ENCODE measurements around the gene DNAH17. TPM values are rescaled to one million over a fixed set of nuclear protein-coding genes. Genes with fewer than 3 reads are reported as not detected.

The DNAH17 gene
- total RNA-seq, 1 donor from 2014 or later = not detected

GRCh38 chr17:78454346-78454745, 122.8 kb downstream of the DNAH17 start:
- intact Hi-C loops (cut with micrococcal nuclease) = no loop called here
- Histone ChIP-seq H3K4me1 (no peaks in the 10 kb centered on the region), H3K4me3 (no peak overlapping the region), H3K36me3 (no peaks in the 10 kb centered on the region), H3K27me3 (ENCODE audit: low read depth) (no peaks in the 10 kb centered on the region), H3K9me3 (replicated peaks) (no peaks in the 10 kb centered on the region), H3K27ac (replicated peaks) (no peak overlapping the region)
- no peak for TF ChIP-seq CTCF (IDR thresholded peaks at IDR 0.05; ENCODE audit: borderline replicate concordance)
- DNase-seq = no peak

GRCh38 chr17:78451753-78452152, 125.4 kb downstream of the DNAH17 start:
- TF ChIP-seq CTCF (IDR thresholded peaks at IDR 0.05; ENCODE audit: borderline replicate concordance) = no peak
- no peak for DNase-seq
- H3K9me3 ChIP-seq (replicated peaks) = no peaks in the 10 kb centered on the region
- H3K27ac ChIP-seq (replicated peaks) = no peak overlapping the region
- no peaks in the 10 kb centered on the region for H3K4me1 ChIP-seq
- H3K36me3 ChIP-seq = no peaks in the 10 kb centered on the region
- H3K27me3 ChIP-seq (ENCODE audit: low read depth) = no peaks in the 10 kb centered on the region
- intact Hi-C loops (cut with micrococcal nuclease) = no loop called here
- H3K4me3 ChIP-seq = no peak overlapping the region

GRCh38 chr17:78450696-78451345, 126.4 kb downstream of the DNAH17 start:
- H3K27me3 ChIP-seq (ENCODE audit: low read depth) = no peaks in the 10 kb centered on the region
- H3K4me1 ChIP-seq = no peaks in the 10 kb centered on the region
- H3K9me3 ChIP-seq (replicated peaks) = no peaks in the 10 kb centered on the region
- H3K4me3 ChIP-seq = no peak overlapping the region
- intact Hi-C loops (cut with micrococcal nuclease) = no loop called here
- no peak overlapping the region for H3K27ac ChIP-seq (replicated peaks)
- DNase-seq = no peak
- no peaks in the 10 kb centered on the region for H3K36me3 ChIP-seq
- TF ChIP-seq CTCF (IDR thresholded peaks at IDR 0.05; ENCODE audit: borderline replicate concordance) = no peak

- DNase-seq = no peak
- Histone ChIP-seq H3K27me3 (ENCODE audit: low read depth) (peaks cover 6% of the 10 kb centered on the region), H3K36me3 (no peaks in the 10 kb centered on the region), H3K9me3 (replicated peaks) (no peaks in the 10 kb centered on the region), H3K27ac (replicated peaks) (no peak overlapping the region), H3K4me1 (no peaks in the 10 kb centered on the region), H3K4me3 (no peak overlapping the region)
- no peak for TF ChIP-seq CTCF (IDR thresholded peaks at IDR 0.05; ENCODE audit: borderline replicate concordance)
- intact Hi-C loops (cut with micrococcal nuclease) = no loop called here
Measured at GRCh38 chr17:78449983-78450595, 127.1 kb downstream of the DNAH17 start.

- H3K27ac ChIP-seq (replicated peaks) = no peak overlapping the region
Measured at GRCh38 chr17:78448356-78448993, 128.7 kb downstream of the DNAH17 start.

More at GRCh38 chr17:78448356-78448993, 128.7 kb downstream of the DNAH17 start:
- Histone ChIP-seq H3K36me3 (no peaks in the 10 kb centered on the region), H3K4me3 (no peak overlapping the region), H3K27me3 (ENCODE audit: low read depth) (peaks cover 12% of the 10 kb centered on the region), H3K9me3 (replicated peaks) (no peaks in the 10 kb centered on the region), H3K4me1 (no peaks in the 10 kb centered on the region)
- no peak for DNase-seq
- intact Hi-C loops (cut with micrococcal nuclease) = no loop called here
- no peak for TF ChIP-seq CTCF (IDR thresholded peaks at IDR 0.05; ENCODE audit: borderline replicate concordance)
